ENCODE measurements around the gene CD27. TPM values are rescaled to one million over a fixed set of nuclear protein-coding genes. Genes with fewer than 3 reads are reported as not detected.
A peak's percentile ranks its signal among the peaks of the same experiment; 100 is the strongest.
"Not testable (repeated sequence)": the region's sequence is repeated elsewhere in the genome, so short reads cannot be mapped to it uniquely, and the experiment has no call there.

The CD27 gene
- total RNA-seq, 8 experiments from 2014 or later: 0.14 to 2.0 (median 0.37) TPM; not detected in 2

GRCh38 chr12:6492838-6493496, 48.2 kb downstream of the CD27 start, which contains the start of gene MRPL51:
Gene MRPL51, minus strand, starts transcription at chr12:6493262. Its CDS starts 126 bp downstream, at chr12:6493136.
- H3K27ac ChIP-seq: peak within 1 kb of the TSS; percentile 77 to 79
- 0 to 2% (median 0%) methylated on average over 1 to 13 of the region's 39 CpGs; no CpG with 5 or more reads in 2 of the 10 experiments for WGBS, 10 experiments
- peak; percentile 82 to 89 (median 86) for ATAC-seq (replicated peaks in 6 of 8)
- H3K4me1 ChIP-seq (replicated peaks in 1 of 2): peaks cover 11 to 19% of the 10 kb centered on the region in 2 donors
- in situ Hi-C loops (cut with MboI; ENCODE audit: low pct_unique_long_range_greater_than_20kb in 2 of 9, low sequenced_read_pairs in 9 of 9, unreplicated experiment in 9 of 9): no loop called here
- H3K4me3 ChIP-seq: peak within 1 kb of the TSS; percentile 49 to 93 (median 85)

GRCh38 chr12:6493497-6494257, 48.9 kb downstream of the CD27 start, which contains the start of gene NCAPD2:
Gene NCAPD2, plus strand, starts transcription at chr12:6494102. Its CDS starts 997 bp downstream, at chr12:6495099.
- peaks cover 11 to 19% of the 10 kb centered on the region in 2 donors for H3K4me1 ChIP-seq (replicated peaks in 1 of 2)
- 0 to 8% (median 0%) methylated on average over 2 to 15 of the region's 49 CpGs; no CpG with 5 or more reads in 3 of the 10 experiments for WGBS, 10 experiments
- H3K27ac ChIP-seq: peak within 1 kb of the TSS; percentile 77 to 79
- peak within 1 kb of the TSS; percentile 49 to 93 (median 85) for H3K4me3 ChIP-seq
- in situ Hi-C loops (cut with MboI; ENCODE audit: low pct_unique_long_range_greater_than_20kb in 2 of 9, low sequenced_read_pairs in 9 of 9, unreplicated experiment in 9 of 9): no loop called here
- ATAC-seq (replicated peaks in 6 of 8): peak; percentile 86 to 91 (median 88)

GRCh38 chr12:6494258-6494743, 49.5 kb downstream of the CD27 start:
- H3K27ac ChIP-seq: no peak overlapping the region
- in situ Hi-C loops (cut with MboI; ENCODE audit: low pct_unique_long_range_greater_than_20kb in 2 of 9, low sequenced_read_pairs in 9 of 9, unreplicated experiment in 9 of 9): no loop called here
- peak in 1 of 8 experiments; percentile 8 for ATAC-seq (replicated peaks in 6 of 8)
- H3K4me1 ChIP-seq (replicated peaks in 1 of 2): peaks cover 11 to 19% of the 10 kb centered on the region in 2 donors
- peak overlapping the region; percentile 49 to 93 (median 85) for H3K4me3 ChIP-seq
- 0 to 29% (median 4%) methylated on average over 1 to 7 of the region's 14 CpGs for WGBS, 10 experiments

GRCh38 chr12:6494968-6495367, 50.2 kb downstream of the CD27 start:
- in situ Hi-C loops (cut with MboI; ENCODE audit: low pct_unique_long_range_greater_than_20kb in 2 of 9, low sequenced_read_pairs in 9 of 9, unreplicated experiment in 9 of 9): no loop called here
- Histone ChIP-seq H3K27ac (no peak overlapping the region), H3K4me1 (replicated peaks in 1 of 2) (peaks cover 11 to 19% of the 10 kb centered on the region in 2 donors), H3K4me3 (peak overlapping the region in 4 of 5 donors; percentile 58 to 93 (median 86))
- WGBS, 10 experiments: 17 to 92% (median 60%) methylated on average over 1 of the region's 1 CpG; no CpG with 5 or more reads in 5 of the 10 experiments
- no peak for ATAC-seq (replicated peaks in 6 of 8)

- H3K27ac ChIP-seq; H3K4me3 ChIP-seq; in situ Hi-C loops (cut with MboI; ENCODE audit: low pct_unique_long_range_greater_than_20kb in 2 of 9, low sequenced_read_pairs in 9 of 9, unreplicated experiment in 9 of 9); ATAC-seq (replicated peaks in 6 of 8): not testable (repeated sequence)
- peaks cover 8 to 16% of the 10 kb centered on the region in 2 donors for H3K4me1 ChIP-seq (replicated peaks in 1 of 2)
- 50 to 100% (median 86%) methylated on average over 1 to 3 of the region's 3 CpGs; no CpG with 5 or more reads in 1 of the 10 experiments for WGBS, 10 experiments
These were observed 52.5 kb downstream of the CD27 start for GRCh38 chr12:6497291-6497690.

GRCh38 chr12:6500466-6500865, 55.7 kb downstream of the CD27 start:
- WGBS, 10 experiments: 20 to 100% (median 97%) methylated on average over 1 to 2 of the region's 2 CpGs; no CpG with 5 or more reads in 2 of the 10 experiments
- in situ Hi-C loops (cut with MboI; ENCODE audit: low pct_unique_long_range_greater_than_20kb in 2 of 9, low sequenced_read_pairs in 9 of 9, unreplicated experiment in 9 of 9): no loop called here
- no peak overlapping the region for H3K4me3 ChIP-seq
- no peak overlapping the region for H3K27ac ChIP-seq
- ATAC-seq (replicated peaks in 6 of 8): no peak
- peaks cover 0 to 2% of the 10 kb centered on the region in 2 donors for H3K4me1 ChIP-seq (replicated peaks in 1 of 2)

Other genes starting within 250 kb of the CD27 start
- gene CD9, start 244.6 kb upstream of the CD27 start, total RNA-seq: 100 to 1,000 TPM in 1 of 8 experiments, 1 to 10 TPM in 5, under 1 TPM in 2; 0.73 to 104 (median 2.5) TPM
- gene PLEKHG6, start 134.3 kb upstream of the CD27 start, total RNA-seq: 1 to 10 TPM in 2 of 8 experiments, under 1 TPM in 6; 0.11 to 2.5 (median 0.52) TPM
- gene TNFRSF1A, start 102.9 kb upstream of the CD27 start, total RNA-seq: 100 to 1,000 TPM in 1 of 8 experiments, 10 to 100 TPM in 6, 1 to 10 TPM in 1; 5.5 to 118 (median 35.7) TPM
- gene SCNN1A, start 69.4 kb upstream of the CD27 start, total RNA-seq: 1 to 10 TPM in 5 of 8 experiments, under 1 TPM in 2, not detected in 1; 0.11 to 4.1 (median 1.6) TPM
- 100 to 1,000 TPM in 1 of 8 experiments, 10 to 100 TPM in 2, 1 to 10 TPM in 1, under 1 TPM in 4; 0.11 to 115 (median 1.6) TPM for gene LTBR, start 60.8 kb upstream of the CD27 start, total RNA-seq
- gene TAPBPL, start 7.1 kb downstream of the CD27 start, total RNA-seq: 10 to 100 TPM in 3 of 8 experiments, 1 to 10 TPM in 3, under 1 TPM in 2; 0.79 to 26.2 (median 3.1) TPM
- gene VAMP1, start 25.7 kb downstream of the CD27 start, total RNA-seq: 10 to 100 TPM in 7 of 8 experiments, 1 to 10 TPM in 1; 6.1 to 38.3 (median 15.9) TPM
- gene MRPL51, start 48.3 kb downstream of the CD27 start, total RNA-seq: 100 to 1,000 TPM; 129 to 267 (median 184) TPM
- gene NCAPD2, start 49.1 kb downstream of the CD27 start, total RNA-seq: 10 to 100 TPM; 11.5 to 84.2 (median 16.2) TPM
- 1,000 to 10,000 TPM; 2,651 to 4,080 (median 3,703) TPM for gene GAPDH, start 89.6 kb downstream of the CD27 start, total RNA-seq
- 10 to 100 TPM; 10.1 to 22.7 (median 12.7) TPM for gene IFFO1, start 111.1 kb downstream of the CD27 start, total RNA-seq
- gene NOP2, start 123.3 kb downstream of the CD27 start, total RNA-seq: 10 to 100 TPM; 13.0 to 83.1 (median 24.1) TPM
- gene CHD4, start 162.4 kb downstream of the CD27 start, total RNA-seq: 100 to 1,000 TPM; 190 to 382 (median 259) TPM
- gene LPAR5, start 191.0 kb downstream of the CD27 start, total RNA-seq: under 1 TPM; 0.08 to 0.95 (median 0.19) TPM
- 1 to 10 TPM in 4 of 8 experiments, under 1 TPM in 4; 0.51 to 2.6 (median 1.1) TPM for gene ACRBP, start 202.5 kb downstream of the CD27 start, total RNA-seq
- 100 to 1,000 TPM in 1 of 8 experiments, 10 to 100 TPM in 7; 34.3 to 108 (median 81.6) TPM for gene ING4, start 218.2 kb downstream of the CD27 start, total RNA-seq
- 10 to 100 TPM; 16.9 to 48.5 (median 32.7) TPM for gene ZNF384, start 244.4 kb downstream of the CD27 start, total RNA-seq